HG03575 (cell line): ENCODE results near the gene EI24.
"Not testable (repeated sequence)": the region's sequence is repeated elsewhere in the genome, so short reads cannot be mapped to it uniquely, and the experiment has no call there.

Experiments
- ATAC-seq: cut with Tn5 transposase; IDR thresholded peaks from one replicate; pipeline ENCODE4 v1.9.1; 2021; ENCODE audit not compliant: unreplicated experiment, insufficient number of reproducible peaks, low FRiP score; ENCODE audit errors: extremely low read depth

The EI24 gene

GRCh38 chr11:125568970-125569914 lies at the start of gene EI24:
Gene EI24 (plus strand): TSS chr11:125569477. CDS start chr11:125572528, 3,051 bp downstream.
- ATAC-seq = peak; percentile 73

DNA sequence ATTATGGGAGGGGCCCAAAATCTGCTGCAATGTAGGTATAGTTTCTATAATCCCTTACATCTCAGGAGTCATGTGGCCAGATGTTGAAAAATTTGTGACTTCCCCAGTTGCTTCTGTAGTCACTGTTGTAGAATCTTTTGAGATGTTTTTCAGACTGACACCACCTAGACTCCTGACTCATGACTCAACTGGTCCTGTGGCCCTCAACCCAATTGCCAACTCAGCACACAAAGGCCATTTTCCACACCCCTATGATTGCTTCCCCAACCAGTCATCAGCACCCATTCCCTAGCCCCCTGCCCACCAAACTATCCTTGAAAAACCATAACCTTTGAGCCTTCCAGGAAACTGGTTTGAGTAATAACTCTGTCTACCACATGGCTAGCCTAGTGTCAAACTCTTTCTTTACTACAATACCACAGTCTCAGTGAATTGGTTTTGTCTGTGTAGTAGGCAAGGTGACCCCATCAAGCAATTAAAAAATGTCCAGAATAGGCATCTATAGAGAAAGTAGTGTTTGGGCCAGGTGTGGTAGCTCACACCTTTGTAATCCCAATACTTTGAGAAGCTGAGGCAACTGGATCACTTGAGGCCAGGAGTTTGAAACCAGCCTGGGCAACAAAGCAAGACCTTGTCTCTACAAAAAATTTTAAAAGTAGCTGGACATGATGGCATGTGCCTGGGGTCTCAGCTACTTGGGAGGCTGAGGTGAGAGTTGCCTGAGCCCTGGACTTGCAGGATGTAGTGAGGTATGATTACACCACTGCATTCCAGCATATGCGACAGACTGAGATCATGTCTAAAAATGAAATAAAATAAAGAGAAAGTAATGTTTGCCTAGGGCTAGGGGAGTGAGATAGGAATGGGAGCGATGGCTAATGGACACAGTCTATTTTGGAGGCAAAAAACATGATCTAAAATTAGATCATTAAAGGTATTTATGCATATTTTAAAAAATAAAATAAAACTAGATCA lies 49.1 kb upstream of the EI24 start:
- no peak for ATAC-seq

DNA sequence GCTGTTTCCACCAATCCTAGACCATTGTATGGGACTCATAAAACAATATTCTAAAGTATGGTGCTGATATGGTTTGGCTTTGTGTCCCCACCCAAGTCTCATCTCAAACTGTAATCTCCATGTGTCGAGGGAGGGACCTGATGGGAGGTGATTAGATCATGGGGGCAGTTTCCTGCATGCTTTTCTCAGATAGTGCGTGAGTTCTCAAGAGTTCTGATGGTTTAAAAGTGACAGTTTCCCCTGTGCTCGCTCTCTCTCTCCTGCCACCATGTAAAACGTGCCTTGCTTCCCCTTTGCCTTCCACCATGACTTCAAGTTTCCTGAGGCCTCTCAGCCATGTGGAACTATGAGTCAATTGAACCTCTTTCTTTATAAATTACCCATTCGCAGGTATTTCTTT lies 44.0 kb upstream of the EI24 start:
- no peak for ATAC-seq

- ATAC-seq = no peak
Observed at GRCh38 chr11:125532668-125533067, 36.6 kb upstream of the EI24 start.

DNA sequence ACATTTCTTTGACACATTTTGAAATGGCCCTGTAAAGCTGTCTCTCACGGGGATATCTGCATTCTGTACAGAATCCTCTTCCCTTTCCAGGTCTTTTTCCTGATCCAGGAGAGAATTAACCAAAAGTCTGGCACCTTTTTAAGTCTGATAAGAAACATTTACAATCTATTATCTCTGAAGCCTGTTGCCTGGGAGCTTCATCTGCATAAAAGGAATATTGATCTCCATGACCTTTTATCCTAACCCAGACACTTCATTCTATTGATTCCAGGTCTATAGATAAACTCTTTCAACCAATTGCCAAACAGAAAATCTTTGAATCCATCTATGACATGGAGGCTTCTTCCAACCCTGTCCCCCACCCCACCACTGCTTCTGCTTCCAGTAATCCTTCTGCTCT lies 33.7 kb upstream of the EI24 start:
- no peak for ATAC-seq

- not testable (repeated sequence) for ATAC-seq
Observed at GRCh38 chr11:125536834-125537233, 32.4 kb upstream of the EI24 start.

DNA sequence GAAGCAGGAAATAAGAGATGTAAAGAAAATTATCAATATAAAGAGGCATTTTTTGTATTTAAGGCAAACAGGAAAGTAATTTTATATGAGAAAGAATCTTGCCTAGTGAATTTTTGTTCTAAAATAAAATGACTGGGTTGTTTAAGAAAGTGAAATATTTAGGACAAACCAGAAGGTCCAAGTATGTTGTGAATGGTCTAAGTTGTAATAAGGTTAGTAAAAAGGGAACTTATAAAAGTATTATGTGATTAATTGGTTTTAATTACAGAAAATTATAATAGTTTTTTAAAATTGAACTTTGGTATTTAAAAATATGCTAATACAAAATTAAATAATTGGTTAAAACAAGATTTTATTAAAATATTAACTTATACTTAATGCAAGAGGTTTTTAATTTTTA lies 26.6 kb upstream of the EI24 start:
- ATAC-seq = no peak

GRCh38 chr11:125550780-125551179 lies 18.5 kb upstream of the EI24 start:
- ATAC-seq = no peak

DNA sequence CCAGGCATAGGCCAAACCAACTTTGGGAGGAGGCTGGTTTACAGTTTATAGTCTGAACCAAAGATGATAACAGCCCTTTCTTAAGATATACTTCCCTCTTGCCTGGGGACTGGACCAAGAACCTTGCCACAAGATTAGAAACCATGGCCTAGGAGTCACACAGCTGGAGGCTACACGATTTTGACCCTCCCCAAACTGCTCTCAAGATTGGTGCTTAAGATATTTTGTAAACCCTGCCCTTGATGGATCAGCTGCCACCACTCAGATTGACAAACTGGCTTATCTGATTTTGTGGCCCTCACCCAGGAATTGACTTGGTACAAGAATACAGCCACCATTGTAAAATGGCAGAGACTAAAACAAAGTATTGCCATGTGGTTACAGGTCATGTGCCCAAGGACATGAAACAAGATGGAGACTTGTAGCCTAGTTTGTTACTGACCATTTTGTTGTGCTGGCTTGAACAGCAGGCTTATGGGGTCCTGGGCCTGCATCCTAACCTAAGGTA lies 17.4 kb upstream of the EI24 start:
- no peak for ATAC-seq

GRCh38 chr11:125552927-125553326 lies 16.4 kb upstream of the EI24 start:
- no peak for ATAC-seq

DNA sequence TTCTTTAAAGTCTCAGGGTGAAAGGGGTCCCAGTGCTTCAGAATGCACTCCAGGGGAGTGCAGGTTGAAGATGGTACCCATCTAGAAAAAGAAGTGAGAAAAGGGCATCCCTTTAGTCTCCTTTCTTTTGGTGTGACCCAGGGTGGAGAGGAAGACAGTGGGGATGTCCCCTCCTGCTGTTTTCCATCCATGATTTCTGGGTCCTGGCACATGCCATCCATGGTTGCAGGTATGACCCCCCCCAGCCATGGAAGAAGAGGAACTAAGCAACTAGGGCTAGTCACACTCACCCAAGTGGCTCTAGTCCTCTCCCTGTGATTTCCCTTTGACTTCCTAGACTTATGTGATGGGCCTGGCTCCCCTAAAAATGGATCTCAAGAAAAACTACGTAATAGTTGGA lies 15.9 kb upstream of the EI24 start:
- no peak for ATAC-seq

DNA sequence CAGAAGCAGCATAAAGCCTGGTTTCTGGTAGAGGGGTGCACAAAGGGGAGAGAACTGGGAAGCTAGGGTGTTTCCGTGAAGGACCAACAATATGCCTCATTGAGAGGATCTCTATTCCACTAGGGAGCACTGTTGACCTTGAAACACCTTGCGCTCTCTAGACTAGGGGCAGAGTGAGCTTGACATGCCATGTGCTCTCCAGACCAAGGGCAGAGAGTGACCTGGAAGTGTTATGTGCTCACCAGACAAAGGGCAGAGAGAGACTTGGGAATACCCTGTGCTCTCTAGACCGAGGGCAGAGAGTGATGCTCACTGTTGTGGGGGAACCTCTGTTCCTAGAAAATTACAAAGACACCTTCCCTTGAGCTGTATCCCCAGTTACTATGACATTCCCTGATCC lies 15.2 kb upstream of the EI24 start:
- no peak for ATAC-seq

DNA sequence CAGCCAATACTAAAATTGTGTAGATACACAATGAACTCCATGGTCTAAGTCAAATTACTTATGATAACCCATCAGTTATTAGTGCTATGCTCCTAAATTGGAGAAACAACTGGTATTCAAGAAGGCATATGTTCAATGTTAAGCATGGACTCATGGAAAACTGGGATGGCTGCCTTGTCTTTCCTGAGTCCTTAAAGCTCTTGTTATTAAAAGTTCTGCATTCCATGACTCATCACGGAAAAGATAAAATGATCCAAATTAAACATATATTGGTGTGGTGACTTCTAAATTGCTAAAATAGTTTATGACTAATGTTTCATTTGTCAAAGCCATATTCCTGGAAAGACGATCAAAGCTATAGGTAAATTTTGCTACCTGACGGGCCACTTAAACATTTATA lies 9.4 kb upstream of the EI24 start:
- ATAC-seq = no peak

DNA sequence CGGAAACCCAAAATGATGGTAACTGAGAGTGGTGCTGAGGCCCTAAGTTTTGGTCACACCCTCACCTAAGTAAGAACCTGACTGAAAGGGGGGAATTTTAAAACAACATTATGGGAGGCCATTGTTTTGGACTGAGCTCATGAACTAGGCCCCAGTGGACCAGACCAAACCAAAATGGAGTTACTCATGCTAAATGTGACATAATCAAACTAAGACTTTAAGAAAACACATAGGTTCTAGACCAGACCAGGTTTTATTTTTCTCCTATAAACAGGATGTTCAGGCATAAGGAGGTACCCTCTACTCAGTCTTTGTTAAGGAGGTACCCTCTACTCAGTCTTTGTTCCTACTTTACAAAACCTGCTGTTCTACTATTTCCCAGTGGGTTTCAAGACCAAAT lies 7.4 kb upstream of the EI24 start:
- no peak for ATAC-seq

DNA sequence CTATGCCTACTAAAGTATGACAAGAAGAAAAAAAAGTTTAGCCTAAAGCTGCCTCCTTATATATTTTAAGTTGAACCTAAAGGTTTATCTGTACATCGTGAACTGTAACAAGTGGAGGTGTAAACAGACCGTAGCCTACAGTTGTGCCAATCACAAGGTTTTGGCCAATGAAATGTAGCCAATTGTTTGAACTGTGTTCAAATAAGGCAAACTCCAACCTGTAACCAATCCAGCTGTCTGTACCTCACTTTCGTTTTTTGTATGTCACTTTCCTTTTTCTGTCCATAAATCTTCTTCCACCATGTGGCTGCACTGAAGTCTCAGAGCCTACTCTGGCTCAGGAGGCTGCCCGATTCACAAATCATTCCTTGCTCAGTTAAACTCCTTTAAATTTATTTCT lies 6.8 kb upstream of the EI24 start:
- ATAC-seq = no peak

- no peak for ATAC-seq
Observed at GRCh38 chr11:125564357-125564756, 4.9 kb upstream of the EI24 start.

GRCh38 chr11:125566235-125566634 lies 3.0 kb upstream of the EI24 start:
- ATAC-seq = no peak

- no peak for ATAC-seq
Observed at GRCh38 chr11:125569915-125570621, 791 bp downstream of the EI24 start.

DNA sequence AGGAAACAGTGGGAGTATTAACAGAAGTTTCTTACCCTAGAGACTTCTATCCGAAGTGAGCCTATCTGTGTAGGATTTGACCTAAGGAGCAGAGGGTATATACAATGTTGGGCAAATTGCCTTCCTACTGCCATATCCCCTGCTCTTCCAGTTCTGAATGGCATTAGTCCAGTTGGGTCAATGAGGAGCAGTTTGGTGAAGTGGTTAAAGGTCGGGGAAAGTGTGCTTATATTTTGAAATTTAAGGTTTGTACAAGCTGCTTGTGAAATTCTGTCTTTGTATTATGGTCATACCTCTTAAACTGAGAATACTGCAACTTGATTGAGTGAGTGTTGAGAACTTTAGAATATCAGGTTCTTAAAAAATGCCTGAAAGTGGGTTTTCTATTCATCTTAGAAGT lies 1.7 kb downstream of the EI24 start:
- no peak for ATAC-seq
